Endothelial cell of umbilical vein (primary cell): ENCODE data around the gene SPP2.

ENCODE experiments used
- EZH2 ChIP-seq: IDR thresholded peaks from 2 replicates; pipeline ENCODE4 v1.6.1; 2012; ENCODE audit warnings: borderline replicate concordance, low read depth, mild to moderate bottlenecking, moderate library complexity, low read length, inconsistent platforms; ENCODE audit not compliant: severe bottlenecking
- TF ChIP-seq, protein P1 (sequence below), 2 donors: IDR thresholded peaks; 1 replicate in 1 of 2; 2 replicates in 1 of 2; pipeline ENCODE4 v1.5.1; 2011; ENCODE audit warnings: low read length in 2 of 2, mild to moderate bottlenecking in 2 of 2, moderate library complexity in 2 of 2, control low read depth in 1 of 2, inconsistent platforms in 1 of 2, low read depth in 1 of 2; ENCODE audit not compliant: insufficient read depth in 1 of 2; ENCODE audit errors: extremely low read depth in 1 of 2

DNA sequence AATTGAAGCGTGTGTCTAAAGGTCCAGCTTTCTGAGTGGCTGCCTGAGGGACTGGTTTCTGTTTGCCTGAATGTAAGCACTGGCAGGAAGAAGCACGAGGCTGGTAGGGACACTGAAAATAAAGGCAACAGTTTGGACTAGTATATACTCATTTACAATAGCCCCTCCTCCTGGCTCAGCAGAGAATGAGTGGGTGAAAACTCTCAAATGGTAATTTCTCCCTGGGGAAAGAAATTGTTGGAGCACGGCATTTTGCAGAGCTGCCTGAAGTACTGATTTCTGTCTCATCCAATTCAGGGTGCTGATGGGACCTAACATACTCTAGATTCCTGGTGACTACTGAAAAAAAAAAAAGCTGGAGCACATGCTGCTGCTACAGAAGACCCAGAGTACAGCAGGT, 17.3 kb upstream of the SPP2 start:
- TF ChIP-seq, protein P1, sequence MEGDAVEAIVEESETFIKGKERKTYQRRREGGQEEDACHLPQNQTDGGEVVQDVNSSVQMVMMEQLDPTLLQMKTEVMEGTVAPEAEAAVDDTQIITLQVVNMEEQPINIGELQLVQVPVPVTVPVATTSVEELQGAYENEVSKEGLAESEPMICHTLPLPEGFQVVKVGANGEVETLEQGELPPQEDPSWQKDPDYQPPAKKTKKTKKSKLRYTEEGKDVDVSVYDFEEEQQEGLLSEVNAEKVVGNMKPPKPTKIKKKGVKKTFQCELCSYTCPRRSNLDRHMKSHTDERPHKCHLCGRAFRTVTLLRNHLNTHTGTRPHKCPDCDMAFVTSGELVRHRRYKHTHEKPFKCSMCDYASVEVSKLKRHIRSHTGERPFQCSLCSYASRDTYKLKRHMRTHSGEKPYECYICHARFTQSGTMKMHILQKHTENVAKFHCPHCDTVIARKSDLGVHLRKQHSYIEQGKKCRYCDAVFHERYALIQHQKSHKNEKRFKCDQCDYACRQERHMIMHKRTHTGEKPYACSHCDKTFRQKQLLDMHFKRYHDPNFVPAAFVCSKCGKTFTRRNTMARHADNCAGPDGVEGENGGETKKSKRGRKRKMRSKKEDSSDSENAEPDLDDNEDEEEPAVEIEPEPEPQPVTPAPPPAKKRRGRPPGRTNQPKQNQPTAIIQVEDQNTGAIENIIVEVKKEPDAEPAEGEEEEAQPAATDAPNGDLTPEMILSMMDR (IDR thresholded peaks at IDR 0.05; ENCODE audit: extremely low read depth in 1 of 2, insufficient read depth in 1 of 2, low read depth in 1 of 2, low read length in 2 of 2) = no peak
- no peak for TF ChIP-seq EZH2
